ENCODE measurements around the gene DCP1B.

DCP1B gene

GRCh38 chr12:1906579-1906978 is 97.7 kb downstream of the DCP1B start:
- no peak for DNase-seq (ENCODE audit: low read depth in 1 of 2, low spot score in 1 of 2)

GRCh38 chr12:1904875-1905274 is 99.4 kb downstream of the DCP1B start:
- no peak for DNase-seq (ENCODE audit: low read depth in 1 of 2, low spot score in 1 of 2)

- DNase-seq (ENCODE audit: low read depth in 1 of 2, low spot score in 1 of 2): no peak
Observed at GRCh38 chr12:1896964-1897363, 107.3 kb downstream of the DCP1B start.
